CD4-positive, alpha-beta T cell treated with Interleukin-17A for 1 hour (primary cell): Measurements from ENCODE around the gene PDXDC1.
"Not testable (repeated sequence)": the region's sequence is repeated elsewhere in the genome, so short reads cannot be mapped to it uniquely, and the experiment has no call there.

ENCODE experiments used
- DNase-seq: peaks from one replicate; pipeline ENCODE4 v3.0.0-alpha.2; 2020

The PDXDC1 gene

DNA sequence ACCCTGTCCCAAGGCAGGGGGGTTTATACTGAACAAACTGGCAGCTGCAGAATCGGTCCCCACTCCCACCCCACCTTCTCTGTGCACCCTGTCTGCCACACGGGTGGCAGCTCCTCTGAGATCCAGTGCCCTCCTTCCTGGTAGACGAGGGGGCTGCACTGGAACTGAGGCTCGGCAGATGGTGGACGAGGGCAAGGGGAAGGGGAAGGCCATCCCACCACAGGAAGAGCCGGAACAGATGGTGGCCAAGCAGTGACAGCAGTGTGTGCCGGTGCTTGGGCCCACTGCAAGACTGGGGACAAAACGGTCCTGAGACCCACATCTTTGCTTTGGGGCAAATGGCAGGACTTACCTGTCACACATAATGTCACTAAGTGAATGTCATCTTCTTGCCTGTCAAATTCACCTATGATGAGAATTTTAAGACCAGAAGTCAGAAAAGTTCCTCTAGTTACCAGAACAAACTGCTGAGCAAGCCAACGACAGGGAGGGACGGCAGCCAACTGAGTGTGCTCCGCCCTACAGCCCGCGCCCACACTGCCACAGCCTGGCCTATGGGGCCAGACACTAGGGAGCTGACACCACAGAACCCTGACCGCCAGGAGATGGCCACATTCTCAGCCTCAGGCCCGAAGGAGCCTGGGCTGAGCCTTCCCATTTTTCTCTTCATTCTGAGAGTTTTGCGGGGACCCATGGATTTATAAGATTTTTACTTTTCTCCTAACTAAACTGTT lies 66.6 kb downstream of the PDXDC1 start:
- DNase-seq: no peak

GRCh38 chr16:15043344-15043743 lies 68.5 kb downstream of the PDXDC1 start:
- no peak for DNase-seq

DNA sequence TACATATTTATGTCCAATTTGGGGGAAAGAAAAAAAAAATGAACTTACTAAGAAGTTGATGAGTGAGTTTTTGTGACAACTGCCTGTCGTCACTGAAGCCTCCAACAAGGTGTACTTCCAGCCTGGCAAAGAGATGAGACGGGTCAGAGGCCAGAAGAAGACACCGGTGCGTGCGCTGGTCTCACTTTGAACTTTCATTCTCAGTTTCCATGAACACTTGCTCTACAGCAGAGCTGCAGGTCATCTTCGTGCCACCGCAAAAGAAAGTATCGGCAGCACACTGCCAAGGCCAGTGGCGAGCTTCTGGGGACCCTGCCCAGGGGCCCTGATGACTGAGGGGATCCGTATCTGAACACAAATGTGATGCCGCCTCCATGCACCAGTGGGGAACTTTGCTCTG lies 69.5 kb downstream of the PDXDC1 start:
- DNase-seq: no peak

DNA sequence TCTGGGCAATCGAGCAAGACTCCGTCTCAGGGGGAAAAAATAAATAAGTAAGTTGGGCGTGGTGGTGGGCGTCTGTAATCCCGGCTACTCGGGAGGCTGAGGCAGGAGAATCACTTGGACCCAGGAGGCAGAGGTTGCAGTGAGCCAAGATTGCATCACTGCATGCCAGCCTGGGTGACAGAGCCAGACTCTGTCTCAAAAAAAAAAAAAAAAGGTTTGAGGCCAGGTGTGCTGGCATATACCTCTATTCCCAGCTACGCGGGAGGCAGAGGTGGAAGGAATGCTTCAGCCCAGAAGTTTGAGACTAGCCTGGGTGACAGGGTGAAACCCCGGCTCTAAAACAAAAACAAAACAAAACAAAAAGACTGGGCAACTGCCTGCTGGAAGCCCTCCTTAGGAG lies 70.4 kb downstream of the PDXDC1 start:
- not testable (repeated sequence) for DNase-seq

GRCh38 chr16:15046692-15047376 lies 72.0 kb downstream of the PDXDC1 start:
- no peak for DNase-seq

DNA sequence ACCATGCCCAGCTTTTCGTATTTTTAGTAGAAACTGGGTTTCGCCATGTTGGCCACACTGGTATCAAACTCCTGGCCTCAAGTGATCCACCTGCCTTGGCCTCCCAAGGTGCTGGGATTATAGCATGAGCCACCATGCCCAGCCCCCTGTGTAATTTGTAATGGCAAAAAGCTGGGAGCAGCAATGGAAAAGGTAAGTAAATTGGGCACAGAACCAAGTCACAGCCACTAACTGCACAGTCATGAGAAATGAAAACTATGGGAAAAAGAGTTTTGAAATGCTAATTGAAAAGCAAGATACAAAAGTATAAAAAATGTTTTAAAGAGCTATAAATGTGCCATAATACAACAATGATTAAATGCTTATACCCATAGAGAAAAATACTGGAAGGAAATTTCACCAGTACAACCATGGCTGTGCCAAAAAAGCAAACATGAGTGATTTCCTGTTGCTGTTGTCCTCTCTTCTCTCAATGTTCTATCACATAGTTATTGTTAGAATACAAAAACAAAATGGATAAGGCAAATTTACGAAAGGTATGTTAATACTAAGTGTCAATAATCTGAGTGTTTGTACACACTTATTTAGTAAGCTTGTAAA lies 74.9 kb downstream of the PDXDC1 start:
- DNase-seq: no peak

DNA sequence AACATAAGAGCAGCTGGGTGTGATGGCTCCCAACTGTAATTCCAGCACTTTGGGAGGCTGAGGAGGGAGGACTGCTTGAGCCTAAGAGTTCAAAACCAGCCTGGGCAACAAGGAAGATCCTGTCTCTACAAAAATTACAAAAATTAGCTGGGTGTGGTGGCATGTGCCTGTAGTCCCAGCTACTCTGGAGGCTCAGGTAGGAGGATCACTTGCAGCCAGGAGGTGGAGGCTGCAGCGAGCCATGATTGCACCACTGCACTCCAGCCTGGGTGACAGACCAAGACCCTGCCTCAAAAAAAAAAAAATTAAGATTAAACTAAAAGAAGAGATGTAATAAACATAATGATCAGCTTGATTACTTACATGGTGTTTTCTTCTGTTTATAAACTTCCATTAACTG lies 75.6 kb downstream of the PDXDC1 start:
- DNase-seq: not testable (repeated sequence)

DNA sequence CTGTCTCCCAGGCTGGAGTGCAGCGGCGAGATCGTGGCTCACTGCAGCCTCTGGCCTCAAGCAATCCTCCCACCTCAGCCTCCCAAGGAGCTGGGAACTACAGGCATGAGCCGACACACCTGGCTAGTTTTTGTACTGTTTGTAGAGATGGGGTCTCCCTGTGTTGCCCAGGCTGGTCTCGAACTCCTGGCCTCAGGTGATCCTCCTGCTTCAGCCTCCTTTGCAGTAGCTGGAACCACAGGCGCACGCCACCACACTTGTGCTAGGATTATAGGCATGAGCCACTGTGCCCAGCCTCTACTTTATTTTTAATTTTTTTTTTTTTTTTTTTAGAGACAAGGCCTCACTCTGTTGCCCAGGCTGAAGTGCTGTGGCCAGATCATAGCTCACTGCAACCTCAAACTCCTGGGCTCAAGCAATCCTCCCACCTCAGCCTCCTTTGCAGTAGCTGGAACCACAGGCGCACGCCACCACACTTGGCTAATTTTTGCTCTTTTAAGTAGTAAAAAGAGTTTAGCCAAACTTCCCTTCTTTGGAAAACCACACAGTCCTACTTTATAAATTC lies 76.6 kb downstream of the PDXDC1 start:
- DNase-seq: no peak

GRCh38 chr16:15052747-15053476 lies 78.1 kb downstream of the PDXDC1 start:
- no peak for DNase-seq

GRCh38 chr16:15053904-15054303 lies 79.1 kb downstream of the PDXDC1 start:
- no peak for DNase-seq

DNA sequence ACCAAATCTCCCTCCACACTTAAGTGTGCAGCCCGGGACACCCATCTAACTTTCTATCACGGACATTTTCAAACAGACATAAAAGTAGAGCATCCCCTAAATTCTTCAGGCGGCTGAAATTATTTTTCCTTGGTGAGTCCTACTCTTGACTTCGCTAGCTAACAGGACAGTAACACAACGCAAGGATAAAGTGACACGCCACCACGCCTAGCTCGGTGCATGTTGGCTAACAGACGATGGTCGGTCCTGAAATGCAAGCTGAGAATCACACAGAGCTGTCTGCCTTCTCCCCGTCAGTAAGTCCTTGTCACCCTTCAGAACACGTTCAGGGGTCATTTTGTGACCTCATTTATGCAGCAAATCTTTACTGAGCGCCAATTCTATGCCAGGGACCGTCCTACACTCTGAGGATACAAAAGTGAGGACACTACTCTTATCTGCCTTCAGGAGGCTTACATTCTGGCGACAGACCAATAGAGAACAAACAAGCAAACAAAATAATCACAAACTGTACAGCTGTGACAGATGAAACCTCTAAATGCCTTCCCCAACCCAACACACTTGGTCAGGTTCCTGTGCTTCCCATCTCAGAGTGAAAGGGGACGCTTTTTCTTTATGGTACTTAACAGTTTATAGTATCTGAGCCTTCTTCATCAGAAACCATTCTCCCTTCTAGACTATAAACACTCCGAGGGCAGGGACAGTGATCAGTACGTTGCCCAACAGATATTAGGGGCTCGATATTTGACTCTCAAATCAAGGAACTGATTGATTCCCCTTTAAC lies 79.7 kb downstream of the PDXDC1 start:
- no peak for DNase-seq

- no peak for DNase-seq
Observed at GRCh38 chr16:15055141-15056053, 80.6 kb downstream of the PDXDC1 start.

DNA sequence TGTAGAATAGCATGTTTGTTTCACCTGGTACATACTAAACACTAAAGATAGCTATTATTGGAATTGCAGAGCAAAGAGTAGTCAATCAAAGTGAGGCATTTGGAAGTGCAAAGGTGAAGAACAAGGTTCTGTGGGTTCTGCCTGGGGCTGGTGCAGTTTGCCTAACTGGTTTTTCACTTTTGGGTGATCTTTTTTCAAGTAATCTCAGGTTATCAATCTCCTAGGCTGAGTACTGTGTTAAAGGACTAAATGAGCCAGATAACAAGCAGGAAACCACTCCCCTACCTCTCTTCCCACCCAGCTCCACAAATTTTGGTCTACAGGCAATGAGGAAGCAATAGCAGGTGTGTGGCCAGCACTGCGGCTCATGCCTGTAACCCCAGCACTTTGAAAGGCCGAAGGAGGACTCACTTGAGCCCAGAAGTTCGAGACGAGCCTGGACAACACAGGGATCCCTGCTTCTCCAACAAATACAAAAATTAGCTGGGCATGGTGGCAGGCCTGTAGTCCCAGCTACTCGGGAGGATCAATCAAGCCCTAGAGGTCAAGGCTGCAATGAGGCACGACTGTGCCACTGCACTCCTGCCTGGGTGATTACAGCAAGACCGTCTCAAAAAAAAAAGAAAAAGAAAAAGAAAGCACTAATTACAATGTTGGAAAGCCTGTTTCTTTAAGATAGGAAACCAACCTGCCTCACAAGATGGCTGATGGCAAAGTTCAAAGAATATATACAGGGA lies 83.0 kb downstream of the PDXDC1 start:
- DNase-seq: no peak

DNA sequence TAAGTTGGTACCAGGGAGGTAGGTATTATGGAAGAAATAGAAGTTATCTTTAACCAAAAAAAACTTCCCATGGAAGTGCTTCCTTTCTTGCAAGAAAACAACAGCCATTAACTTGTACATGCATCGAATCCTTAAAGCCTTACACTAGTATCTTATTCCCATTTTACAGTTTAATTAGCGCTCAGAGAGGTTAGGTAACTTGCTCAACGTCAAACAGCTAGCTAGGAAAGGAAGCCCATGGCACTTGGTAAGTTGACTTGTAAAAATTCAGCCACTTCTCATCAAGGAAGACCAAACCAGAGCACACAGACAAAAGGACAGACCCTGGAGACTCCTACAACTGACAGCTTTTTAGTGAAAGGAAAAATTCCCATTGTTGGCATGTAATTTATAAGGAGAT lies 84.5 kb downstream of the PDXDC1 start:
- no peak for DNase-seq

DNA sequence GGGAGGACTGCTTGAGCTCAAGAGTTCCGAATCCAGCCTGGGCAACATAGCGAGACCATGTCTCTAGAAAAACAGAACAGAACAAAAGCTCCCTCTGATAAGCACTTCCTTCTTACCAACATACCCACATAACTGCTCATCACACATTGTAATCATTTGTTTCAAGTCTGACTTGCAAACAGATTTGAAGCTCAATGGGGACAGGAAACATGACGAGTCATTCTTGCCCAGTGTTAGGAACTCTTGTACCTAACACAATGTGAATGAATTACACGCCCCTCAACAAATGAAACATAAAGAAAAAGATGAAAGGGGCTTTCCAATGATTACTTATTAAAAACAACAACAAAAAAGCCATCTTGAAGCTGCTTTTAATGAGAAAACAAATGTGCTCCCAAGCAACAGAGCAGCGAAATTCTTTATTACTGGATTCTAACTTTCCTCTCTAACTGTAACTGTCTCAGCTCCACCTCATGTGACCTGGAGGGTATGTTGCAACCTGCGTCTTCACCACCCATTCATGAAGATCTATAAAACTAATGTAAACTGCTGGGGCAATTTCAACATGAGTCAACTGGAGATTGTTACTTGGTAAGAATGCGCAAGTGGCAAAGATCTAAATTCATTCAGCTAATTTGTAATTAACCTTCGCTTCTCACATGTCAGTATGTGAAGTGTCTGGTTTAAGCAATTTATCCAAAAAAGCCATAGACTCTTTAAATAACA lies 87.4 kb downstream of the PDXDC1 start:
- not testable (repeated sequence) for DNase-seq

DNA sequence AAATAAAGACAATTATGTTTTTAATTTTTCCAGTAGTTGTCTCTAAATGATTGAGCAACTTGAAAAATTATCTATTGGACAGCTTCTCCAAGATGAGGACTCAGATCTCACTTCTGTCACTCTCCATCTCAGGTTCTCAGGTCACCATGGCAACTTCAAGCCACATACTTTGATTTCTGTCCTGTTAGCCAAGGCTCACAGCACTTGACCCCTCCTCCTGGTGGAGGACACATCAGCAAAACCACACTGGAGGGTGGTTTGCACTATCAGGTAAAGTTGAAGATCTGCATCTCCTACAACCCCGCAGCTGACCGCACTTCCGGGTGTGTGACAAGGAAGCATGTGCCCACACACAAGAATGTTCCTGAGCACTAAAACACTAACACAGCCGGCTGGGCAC lies 91.1 kb downstream of the PDXDC1 start:
- DNase-seq: not testable (repeated sequence)

DNA sequence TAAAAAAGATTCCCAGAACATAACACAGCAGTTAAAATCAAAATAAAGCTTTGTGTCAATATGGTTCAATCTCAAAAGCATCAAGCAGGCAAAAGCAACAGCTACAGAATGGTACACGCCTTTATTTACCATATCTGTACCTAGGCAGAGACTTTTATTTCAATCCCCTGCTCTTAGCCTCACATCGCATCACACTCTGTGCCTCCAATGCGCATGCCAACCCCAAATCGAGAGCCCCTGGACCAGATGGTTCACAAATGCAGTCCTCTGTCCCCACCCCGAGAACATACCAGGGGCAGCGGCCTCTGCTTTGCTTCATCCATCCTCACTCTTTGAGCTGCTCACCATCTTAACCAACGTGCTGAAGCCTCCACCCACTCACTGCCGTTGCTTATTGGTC lies 91.9 kb downstream of the PDXDC1 start:
- DNase-seq: not testable (repeated sequence)

DNA sequence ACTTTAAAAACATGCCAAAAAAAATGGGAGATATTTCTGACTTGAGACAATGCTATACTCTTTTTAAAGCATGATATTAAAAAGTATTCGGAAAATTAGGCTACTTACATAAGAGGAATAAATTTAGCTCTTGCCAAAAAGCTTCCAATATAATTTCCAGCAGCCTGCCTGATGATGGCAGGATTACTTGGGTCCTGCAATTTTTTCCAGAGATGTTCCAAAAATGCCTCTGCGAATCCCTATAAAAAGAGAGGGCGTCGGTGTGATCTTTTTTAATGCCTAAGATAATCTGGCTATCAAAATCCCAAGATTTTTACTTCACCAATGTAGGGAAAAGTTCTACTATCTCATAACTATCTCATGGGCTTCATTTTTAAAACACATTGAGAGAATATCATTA lies 96.2 kb downstream of the PDXDC1 start:
- DNase-seq: not testable (repeated sequence)

DNA sequence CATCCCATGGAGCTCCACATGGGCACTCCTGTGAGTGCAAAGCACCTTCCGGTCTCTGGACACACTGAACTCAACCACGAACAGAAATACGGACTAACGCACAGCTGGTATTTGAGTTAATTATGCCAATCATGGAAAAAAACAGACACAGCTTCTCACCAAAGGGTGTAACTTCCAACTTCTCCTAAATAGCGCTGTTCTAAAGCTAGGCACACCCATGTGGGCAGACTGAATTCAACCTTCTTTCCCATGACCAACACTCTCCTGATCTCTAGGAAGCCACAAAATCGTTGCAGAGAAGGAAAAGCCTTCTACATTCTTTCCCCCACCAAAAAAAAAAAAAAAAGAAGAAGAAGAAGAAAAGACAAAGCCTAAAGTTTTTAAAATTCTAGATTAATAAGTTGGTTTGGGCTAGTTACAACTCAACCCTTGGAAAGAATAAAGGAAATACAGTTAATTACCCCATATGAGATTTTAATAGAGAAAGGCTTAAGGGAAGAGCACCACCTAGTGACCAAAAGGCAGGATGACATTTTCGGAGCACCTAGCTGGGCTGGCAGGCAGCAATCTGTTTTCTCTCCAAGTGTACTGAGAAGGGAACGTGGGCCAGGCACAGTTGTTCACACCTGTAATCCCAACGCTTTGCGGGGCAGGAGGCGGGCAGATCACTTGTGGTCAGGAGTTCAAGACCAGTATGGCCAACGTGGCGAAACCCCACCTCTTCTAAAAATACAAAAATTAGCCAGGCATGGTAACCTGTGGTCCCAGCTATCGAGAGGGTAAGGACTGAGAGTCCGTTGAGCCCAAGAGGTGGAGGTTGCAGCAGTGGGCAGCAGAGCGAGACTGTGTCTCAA lies 97.3 kb downstream of the PDXDC1 start:
- not testable (repeated sequence) for DNase-seq
